ENCODE data around the gene BATF2.

DNA sequence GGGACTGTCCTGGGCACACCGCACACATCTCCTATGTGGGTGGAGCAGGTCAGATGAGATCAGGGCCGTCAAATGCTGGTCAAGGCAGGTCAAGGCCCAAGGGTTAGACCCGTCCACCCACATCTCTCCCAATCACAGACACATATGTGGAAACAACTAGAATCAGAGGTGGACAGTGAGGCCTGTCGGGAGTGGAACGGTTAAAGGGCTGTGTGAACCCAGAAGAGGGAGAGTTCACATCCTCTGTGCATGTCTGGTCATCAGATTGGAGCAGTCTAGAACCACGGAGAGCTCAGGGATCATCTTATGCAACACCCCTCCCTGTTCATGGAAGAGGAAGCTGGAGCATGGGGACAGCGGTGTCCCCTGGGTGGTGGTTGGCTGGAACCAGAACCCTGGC, 23.1 kb upstream of the BATF2 start:
- TF ChIP-seq, protein P1, sequence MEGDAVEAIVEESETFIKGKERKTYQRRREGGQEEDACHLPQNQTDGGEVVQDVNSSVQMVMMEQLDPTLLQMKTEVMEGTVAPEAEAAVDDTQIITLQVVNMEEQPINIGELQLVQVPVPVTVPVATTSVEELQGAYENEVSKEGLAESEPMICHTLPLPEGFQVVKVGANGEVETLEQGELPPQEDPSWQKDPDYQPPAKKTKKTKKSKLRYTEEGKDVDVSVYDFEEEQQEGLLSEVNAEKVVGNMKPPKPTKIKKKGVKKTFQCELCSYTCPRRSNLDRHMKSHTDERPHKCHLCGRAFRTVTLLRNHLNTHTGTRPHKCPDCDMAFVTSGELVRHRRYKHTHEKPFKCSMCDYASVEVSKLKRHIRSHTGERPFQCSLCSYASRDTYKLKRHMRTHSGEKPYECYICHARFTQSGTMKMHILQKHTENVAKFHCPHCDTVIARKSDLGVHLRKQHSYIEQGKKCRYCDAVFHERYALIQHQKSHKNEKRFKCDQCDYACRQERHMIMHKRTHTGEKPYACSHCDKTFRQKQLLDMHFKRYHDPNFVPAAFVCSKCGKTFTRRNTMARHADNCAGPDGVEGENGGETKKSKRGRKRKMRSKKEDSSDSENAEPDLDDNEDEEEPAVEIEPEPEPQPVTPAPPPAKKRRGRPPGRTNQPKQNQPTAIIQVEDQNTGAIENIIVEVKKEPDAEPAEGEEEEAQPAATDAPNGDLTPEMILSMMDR (IDR thresholded peaks at IDR 0.05), result no peak
- no peak for TF ChIP-seq EP300 (IDR thresholded peaks at IDR 0.05)
- no peak for TF ChIP-seq POLR2A (IDR thresholded peaks at IDR 0.05)

Data from tibial nerve (tissue), 4 donors.